GM19463 (cell line): ENCODE measurements around the gene PRR14L.

Source experiments
- ATAC-seq: cut with Tn5 transposase; IDR thresholded peaks from one replicate; pipeline ENCODE4 v1.9.1; 2021; ENCODE audit warnings: mild to moderate bottlenecking, moderate library complexity; ENCODE audit not compliant: unreplicated experiment

PRR14L gene

DNA sequence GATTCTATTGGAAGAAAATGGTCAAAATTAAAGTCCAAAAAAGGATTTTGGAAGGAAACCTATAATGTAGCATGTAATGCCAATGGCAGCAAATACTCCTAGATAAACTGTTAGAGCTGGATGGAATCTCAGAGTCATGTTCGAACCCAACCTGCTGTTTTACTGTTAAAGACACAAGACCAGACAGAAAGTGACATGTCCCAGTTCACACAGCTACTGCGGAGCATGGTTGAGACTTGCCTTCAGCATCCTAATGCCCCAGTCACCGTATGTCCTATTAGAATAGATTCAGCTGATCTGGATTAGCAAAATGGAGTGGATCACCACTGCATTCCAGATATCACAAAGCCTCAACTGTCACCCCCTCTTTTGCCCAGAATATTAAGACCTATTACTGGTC is 102.9 kb downstream of the PRR14L start:
- ATAC-seq, result no peak

DNA sequence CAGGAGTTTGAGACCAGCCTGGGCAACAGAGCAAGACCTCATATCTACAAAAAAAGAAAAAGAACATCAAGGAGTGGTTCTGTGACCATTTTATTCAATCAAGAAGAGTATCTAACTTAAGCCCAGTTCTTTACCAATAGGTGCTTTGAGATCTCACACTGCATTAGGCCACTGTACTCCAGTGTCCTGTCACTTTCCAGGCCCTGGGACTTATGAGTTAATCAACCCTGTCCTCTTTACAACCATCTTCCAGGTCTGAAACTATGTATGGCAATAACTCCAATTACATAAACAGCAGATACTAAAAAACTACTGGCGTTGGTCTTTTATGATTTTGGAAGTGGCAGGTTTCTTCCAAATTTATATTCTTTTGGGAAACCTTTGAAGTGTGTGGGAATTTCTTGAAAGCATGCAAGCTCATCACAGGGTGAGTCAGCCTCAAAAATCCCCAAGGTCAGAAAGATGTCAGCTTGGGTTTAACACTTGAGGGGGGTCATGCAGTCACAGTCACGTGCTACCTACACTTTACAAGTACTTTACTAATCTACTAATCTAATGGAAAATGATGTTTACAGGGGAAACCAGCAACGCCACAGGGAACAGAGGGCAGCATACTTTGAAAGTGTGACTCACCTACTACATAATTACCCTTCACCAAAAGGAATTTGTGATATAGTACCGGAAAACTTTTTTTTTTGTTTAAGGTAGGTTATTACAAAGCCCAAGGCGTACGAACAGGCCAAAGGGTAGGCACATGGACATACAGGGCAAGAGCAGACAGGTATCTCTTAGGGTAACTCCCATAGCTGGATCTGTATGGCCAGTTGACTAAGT is 103.5 kb downstream of the PRR14L start:
- peak; percentile 70 for ATAC-seq

DNA sequence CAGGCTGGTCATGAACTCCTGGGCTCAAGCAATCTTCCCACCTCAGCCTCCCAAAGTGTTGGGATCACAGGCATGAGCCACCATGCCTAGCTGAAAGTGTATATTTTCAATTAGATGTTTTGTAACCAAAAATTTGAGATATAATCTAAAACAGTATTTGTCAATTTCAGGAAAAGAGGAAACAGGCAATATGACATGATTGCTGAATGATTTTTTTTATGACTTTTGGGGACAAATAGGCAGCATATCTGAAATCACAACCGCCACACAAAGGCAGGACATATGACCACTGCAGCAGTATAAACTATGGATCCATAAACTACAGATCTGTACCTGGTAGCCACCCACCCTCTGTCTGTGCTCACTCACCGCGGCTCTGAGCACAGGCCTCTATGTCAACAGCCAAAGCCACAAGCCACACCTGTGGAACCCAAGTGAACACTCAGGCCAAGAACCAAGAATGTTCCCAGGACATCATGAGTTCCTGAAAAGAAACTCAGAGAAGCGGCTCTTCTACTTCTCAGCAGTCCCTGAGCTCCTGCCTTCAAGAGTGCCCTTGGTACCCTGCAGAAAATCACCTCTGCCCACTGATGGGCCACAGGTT is 110.4 kb downstream of the PRR14L start:
- ATAC-seq, result no peak

DNA sequence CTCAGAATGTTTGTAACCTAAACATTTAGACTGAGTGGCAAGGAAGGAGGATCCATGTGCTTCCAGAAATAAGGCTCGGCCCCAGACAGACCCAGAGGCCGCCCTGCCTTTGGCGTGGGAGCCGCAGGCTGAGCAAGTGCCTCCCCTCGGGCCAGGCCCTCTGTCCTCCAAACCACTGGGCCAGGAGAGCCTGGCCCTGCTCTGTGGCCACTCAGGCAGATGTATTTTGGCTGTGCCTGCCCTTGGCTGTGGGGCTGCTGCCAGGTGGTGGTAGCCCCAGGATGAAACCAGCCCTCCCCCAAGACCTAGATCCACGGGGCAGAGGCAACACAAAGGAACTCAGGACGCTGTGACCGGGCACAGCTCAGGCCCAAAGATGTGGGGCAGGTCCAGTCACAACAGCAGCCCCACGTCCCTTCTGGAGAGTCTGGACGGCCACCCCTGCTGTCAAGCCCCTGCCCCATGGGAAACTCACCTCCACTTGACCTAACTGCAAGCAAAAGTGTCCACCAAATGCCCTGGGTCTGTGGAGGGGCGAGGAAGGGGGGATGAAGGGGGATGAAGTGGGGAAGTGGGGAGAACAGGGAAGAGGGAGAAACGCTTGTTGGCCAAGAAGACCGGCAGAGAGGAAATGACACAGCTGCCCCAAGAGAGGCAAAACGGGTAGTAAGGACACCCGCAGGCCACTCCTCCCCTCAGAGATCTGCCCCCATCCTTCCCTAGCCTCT is 111.9 kb downstream of the PRR14L start:
- peak; percentile 43 for ATAC-seq

DNA sequence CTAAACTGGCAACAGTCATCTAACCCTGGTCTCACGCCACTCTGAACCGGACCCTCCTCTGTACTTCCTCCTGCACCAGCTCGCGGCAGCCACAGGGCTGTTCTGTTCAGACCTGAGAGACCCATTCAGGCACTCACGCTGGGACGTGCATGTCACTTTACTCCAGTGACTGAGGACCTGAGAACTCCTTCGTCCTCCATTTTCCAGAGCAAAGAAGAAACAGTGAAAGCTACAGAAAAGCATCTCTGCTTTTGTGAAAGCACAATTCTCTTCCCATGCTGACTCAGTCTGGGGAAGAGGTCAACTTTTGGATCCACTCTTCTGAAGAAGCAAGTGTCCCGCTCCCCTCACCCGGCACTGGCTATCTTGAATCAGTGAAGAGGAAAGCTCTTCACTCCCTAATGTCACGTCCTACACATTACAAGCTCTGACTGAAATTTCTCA is 112.5 kb downstream of the PRR14L start:
- ATAC-seq, result peak; percentile 56

DNA sequence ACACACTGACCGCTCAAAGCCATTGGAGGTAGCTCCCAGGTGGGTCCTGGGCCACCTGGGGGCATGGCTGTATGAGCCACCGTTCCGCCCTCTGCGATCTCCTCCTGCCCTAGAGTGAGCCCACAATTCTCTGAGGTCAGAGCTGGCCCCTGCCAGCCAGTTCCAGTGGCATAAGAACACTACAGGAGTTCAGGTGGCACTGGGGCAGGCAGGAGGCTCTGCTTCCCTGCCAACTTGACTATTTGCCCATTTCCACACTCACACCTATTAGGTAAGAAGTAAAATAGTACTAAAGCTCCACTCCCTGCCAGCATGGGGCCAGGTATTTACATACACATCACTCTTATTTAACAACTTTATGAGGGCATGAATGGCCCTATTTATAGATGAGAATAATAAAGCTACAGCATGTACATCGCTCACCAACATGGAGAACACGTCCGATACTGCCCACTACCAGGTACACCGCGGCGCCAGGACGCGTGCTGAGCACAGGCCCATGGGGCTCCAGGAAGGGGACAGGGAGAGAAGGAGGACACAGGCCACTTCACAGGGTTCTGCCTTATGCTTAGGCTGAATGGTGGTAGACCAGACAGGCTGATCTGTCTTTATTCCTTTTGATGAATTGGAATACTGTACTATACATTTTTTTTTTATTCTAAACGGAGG is 114.2 kb downstream of the PRR14L start:
- ATAC-seq, result no peak

DNA sequence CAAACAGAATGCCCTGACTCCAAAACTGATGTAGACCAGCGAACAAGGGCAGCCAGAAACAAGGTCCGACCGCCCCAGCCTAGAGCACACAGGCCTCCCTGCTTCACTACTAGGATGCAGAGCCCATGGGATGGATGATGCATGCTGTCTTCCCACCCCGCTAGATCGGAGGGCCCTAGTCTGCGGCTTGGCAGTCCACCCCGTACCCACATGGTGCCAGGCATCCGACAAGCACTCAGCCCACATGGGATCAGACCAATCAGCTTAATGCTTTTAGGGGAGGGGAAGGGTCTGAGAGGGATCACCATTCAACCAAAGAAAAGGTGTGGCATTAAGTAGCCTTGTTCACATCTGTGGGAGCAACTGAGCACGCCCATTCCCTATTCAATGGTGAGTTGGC is 118.5 kb downstream of the PRR14L start:
- ATAC-seq, result no peak
